GM18867 (cell line): ENCODE results near the gene DAND5.

ENCODE experiments used
- ATAC-seq: cut with Tn5 transposase; IDR thresholded peaks from one replicate; pipeline ENCODE4 v1.9.1; 2021; ENCODE audit warnings: mild to moderate bottlenecking, moderate library complexity; ENCODE audit not compliant: unreplicated experiment

The DAND5 gene

GRCh38 chr19:12991296-12991695 lies 21.9 kb downstream of the DAND5 start:
- ATAC-seq, result no peak

DNA sequence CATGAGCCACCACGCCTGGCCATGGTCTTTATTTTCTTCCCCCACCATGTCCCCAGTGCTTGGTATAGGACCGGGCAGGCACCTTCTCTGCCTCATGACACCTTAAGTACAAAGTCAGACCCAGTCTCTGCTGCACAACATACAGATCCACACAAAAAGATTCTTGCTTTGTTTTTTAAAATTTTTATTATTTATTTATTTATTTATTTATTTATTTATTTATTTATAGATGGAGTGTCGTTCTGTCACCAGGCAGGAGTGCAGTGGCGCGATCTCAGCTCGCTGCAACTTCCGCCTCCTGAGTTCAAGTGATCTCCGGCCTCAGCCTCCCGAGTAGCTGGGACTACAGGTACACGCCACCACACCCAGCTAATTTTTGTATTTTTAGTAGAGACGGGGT lies 23.4 kb downstream of the DAND5 start:
- ATAC-seq, result no peak

GRCh38 chr19:12993562-12993961 lies 24.2 kb downstream of the DAND5 start:
- no peak for ATAC-seq

- no peak for ATAC-seq
These were observed 25.6 kb downstream of the DAND5 start, which contains the start of gene NFIX for GRCh38 chr19:12994701-12995595. Gene NFIX (plus strand): TSS chr19:12995475. CDS start chr19:12995838, 363 bp downstream.

DNA sequence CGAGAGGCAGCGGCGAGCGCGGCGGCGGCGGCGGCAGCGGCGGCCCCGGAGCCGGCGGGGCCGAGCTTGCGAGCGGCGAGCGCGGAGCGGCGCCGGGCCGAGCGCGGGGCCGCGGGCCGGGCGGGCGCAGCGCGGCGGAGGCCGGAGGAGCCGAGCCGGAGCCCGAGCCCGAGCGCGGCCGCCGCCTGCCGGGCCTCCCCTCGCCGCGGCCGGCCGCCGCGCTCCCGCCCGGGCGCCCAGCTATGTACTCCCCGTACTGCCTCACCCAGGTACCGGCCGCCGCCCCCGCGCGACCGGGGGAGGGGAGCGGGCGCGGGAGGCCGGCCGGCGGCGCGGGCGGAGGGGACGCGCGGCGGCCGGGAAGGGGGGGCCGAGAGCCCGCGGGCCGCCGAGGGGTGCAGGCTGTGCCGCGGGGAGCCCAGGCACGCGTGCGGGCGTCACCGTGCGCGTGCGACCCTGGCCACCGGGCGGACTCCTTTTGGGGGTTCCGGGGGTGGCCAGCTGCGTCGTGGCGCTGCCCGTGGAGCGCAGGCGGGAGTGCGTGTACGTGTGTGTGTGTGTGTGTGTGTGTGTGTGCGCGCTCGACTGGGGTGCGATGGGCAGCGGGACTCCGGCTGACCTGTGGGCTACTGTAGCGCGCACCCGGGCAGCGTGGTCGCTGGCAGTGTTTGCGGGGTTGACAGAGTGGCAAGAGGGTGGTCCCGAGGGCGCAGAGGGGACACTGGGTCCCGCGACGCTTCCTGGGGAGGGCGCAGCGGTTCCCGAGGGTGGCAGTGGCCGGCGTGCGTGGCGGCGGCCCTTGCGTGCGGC lies 26.4 kb downstream of the DAND5 start:
- ATAC-seq, result no peak

GRCh38 chr19:12996406-12997094 lies 27.2 kb downstream of the DAND5 start:
- ATAC-seq, result no peak

- ATAC-seq, result no peak
These were observed 28.0 kb downstream of the DAND5 start for GRCh38 chr19:12997179-12997966.

GRCh38 chr19:12997967-12998940 lies 28.9 kb downstream of the DAND5 start:
- no peak for ATAC-seq

DNA sequence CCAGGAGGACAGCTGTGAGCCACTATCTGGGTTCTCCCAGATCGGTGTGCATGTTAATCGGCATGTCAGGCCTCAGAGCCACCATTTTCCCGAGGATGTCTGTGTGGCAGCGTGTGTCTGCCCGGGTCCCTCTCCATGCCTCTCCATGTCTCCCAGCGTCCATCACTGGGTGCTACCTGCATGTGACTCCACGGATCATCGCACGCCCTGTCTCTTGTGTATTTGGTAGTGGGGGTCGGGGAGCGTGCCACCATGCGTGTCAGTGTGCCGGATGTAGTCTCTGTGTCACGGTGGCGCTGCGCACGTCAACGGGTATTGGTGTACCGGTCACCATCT lies 31.8 kb downstream of the DAND5 start:
- no peak for ATAC-seq

DNA sequence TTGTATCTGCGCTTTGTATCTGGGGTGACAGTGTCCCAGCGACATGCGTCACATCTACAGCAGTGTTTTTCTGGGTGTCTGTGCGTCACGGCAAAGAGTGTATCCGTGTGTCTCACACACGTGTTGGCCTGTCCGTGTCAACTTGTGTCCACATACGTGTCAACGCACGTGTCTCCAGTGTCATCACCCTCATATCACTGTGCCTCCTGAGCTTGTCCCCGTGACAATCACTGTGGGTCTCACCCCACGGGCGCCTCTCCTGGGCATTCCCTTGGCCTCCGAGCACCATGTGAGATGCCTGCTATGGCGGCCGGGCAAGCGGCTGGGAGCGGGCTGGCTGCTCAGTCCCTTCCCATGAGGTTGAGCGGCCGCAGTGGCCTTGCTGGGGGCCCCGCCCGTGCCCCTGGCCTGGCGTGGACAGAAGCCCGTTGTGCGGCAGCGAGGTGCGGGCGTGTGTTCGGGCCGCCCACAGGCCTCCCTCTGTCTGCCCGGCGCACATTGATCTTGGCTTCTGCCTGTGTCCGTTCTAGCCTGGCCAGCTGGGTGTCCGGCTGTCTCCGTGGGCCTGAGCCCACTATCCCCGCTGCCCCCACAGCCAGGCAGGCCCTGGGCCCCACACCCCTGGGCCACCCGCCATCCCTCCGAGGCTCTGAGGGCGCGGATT lies 32.3 kb downstream of the DAND5 start:
- no peak for ATAC-seq

DNA sequence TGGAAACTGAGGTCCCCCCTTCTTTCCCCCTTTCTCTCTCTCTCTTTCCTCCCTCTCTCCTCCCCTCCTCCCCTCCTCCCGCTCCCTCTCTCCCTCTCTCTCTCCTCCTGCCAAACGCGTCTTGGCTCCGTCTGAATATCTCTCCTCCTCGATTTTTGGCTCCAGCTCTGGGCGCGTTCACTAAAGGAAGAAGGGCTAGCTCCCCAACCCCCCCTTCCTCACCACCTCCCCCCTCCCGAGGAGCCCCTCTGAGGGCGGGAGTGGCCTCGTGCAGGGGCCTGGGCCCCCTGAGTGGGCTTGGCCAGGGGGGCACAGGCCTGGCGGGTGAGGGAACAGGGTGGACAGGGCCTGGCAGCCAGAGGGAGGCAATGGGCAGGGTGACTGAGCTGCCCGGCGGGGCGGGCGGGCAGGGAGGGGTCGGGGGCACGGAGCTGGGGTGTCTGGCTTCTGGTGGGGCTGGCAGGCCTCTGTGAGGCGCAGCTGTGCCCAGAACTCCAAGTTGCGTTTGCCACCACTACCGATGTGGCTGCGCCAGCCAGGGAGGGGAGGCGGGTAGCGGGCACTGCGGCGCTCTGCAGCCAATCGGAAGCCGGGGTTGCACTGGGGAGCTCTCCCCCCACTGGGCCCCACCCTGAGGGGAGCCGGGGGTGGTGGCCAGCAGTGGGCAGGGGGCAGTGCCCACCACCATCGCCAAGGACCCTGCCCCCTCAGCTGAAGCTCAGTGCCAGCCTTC lies 33.0 kb downstream of the DAND5 start:
- ATAC-seq, result no peak

GRCh38 chr19:13003081-13003480 lies 33.7 kb downstream of the DAND5 start:
- no peak for ATAC-seq

- ATAC-seq, result no peak
These were observed 34.9 kb downstream of the DAND5 start for GRCh38 chr19:13004273-13004672.

DNA sequence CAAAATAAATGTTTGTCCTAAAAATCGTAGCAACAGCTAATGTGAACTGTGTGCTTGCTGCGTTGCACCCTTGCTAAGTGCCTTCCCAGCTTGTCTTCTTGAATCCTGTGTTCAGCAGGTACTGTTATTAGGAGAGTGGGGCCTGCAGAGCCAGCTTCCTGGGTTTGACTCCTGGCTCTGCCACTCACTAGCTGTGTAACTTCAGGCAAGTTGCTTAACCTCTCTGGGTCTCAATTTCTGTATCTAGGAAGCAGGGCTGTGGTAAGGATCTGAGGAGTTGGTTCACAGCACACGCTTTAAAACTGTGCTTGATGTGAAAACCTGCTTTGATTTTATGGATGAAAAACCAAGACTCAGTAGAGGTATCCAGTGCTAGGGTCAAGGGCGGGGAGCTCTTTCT lies 35.9 kb downstream of the DAND5 start:
- ATAC-seq, result no peak

DNA sequence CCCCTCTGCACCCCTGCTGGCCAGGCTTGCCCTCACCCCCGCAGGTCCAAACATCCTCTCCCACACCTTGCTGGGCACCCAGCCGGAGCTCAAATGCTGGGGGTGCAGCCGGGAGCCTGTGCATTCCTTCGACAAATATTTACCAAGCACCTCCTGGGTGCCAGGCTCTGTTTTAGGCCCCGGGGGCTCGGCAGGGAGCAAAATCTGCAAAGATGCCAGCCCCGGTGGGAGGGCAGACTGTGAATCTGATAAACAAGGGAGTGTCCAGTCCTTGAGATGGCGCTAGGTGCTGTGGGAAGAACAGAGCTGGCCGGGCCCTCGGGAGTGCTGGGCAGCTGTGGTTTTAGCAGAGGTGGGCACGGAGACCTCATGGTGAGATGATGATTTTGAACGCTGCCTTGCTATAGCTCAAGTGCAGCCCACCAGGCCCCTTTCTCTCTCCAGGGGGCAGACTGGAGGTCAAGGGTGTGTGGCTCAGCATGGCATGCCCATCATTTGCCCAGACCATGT lies 36.5 kb downstream of the DAND5 start:
- no peak for ATAC-seq

DNA sequence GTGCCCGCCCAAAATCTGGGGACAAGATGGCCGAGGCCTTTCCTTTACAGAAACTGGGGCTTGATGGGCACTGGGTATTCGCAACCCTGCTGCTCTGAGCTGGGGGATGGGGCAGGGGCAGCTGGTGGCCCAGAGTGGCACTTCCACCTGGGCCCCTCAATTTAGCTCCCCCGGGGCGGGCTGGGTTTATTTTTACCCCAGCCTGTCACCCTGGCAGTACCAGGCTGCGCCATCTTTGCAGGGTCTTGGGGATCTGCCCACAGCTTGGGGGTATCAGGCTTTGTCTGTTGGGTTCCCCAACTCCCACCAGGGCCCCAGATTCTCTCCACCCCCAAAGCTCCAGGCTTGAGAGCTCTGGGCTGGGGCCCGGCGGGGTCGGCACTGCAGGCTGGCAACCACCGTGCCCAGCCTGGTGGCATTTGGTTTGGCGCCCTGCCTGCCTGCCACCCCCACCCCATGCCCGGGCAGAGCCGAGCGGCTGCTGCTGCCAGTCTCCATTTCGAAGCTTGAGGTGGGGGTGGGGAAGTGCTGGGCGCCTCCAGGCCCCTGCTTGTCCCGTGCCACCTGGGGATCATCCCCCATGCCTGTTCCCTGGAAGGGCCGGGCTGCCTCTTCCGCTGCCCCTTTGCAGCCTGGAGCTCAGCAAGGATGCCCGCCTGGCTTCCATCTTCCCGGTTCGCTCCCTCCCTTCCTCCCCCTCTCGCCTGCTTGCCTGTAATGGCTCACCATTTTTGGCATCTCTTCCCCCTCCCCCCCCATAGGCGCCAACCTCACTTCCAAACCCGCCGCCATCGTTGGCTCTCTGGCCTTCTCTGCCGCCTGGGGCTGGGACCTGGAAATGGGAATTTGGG lies 37.3 kb downstream of the DAND5 start:
- ATAC-seq, result no peak
